Stimulated activated CD4-positive, alpha-beta T cell treated with anti-CD3 and anti-CD28 coated beads, TNF-alpha, amount 100 ng/mL, for 24 hours (primary cell): ENCODE data around the gene MGAT4B.
"Not testable (repeated sequence)": the region's sequence is repeated elsewhere in the genome, so short reads cannot be mapped to it uniquely, and the experiment has no call there.

ENCODE experiments used
- DNase-seq, 3 experiments: peaks; one replicate each; pipeline ENCODE4 v3.0.0-alpha.2; 2020; ENCODE audit warnings: low read depth in 3 of 3

Gene MGAT4B

GRCh38 chr5:179806250-179807048, at the start of gene MGAT4B:
Gene MGAT4B (minus strand): TSS chr5:179806866. CDS start chr5:179806583, 283 bp downstream.
- peak in 1 of 3 experiments; percentile 60 for DNase-seq

DNA sequence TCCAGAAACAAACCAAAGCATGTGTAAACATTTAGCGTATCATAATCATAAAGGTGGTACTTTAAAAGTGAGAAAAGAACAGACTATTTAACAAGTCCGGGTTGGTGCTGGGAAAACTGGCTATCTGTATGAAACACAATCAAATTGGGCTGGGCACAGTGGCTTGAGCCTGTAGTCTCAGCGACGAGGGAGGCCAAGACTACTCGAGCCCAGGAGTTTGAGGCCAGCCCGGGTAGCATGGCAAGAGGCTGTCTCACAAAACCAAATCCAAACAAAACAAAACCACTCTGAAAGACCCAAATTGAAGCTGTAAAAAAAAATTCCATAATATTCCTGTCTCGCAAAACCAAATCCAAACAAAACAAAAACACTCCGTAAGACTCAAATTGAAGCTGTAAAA, 47.7 kb upstream of the MGAT4B start:
- DNase-seq = no peak

DNA sequence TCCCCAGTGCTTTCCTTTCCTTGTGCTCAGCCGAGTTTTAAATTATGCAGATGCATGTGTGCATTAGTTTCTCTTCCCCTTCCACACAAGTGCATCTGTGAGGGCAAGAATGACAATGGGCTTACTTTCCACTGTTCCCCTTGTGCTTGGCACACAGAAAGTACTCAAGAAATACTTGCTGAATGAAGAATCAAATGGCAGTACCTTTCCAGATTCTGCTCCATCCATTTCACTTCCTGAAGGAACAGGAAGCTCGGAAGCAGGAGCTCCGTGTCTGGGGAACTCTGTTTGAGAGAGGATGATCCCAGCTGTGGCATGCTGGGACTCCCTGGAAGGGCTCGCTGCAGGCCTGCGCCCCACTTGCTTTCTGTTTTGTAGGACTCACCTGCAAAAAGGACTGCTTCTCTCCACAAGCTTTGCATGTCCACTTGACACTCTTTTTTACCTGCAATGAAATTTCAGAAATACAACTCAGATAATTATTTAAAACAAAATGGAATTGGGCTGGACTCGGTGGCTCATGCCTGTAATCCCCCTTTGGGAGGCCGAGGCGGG, 46.4 kb upstream of the MGAT4B start:
- DNase-seq = no peak

DNA sequence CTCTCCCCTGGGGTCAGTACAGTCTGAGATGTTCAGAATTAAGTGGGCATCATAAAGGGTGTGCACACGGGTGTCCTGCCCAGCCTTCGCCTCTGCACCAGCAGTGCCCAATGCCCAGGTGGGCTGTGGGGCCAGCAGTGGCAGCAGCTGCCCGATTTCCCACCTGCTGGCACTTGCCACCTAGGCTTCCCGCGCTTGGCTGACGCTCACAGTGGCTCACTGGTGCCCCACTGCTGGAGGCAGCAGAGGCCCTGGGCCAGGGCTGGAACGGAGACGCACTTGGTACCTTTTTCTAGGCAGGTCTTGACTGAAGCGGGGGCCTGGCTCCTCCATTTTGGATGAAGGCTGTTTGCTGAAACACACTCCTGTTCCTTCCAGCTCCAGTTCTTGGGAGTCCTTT, 35.0 kb upstream of the MGAT4B start:
- DNase-seq = no peak

GRCh38 chr5:179840766-179841165, 34.1 kb upstream of the MGAT4B start:
- DNase-seq = no peak

GRCh38 chr5:179840321-179840720, 33.7 kb upstream of the MGAT4B start:
- no peak for DNase-seq

DNA sequence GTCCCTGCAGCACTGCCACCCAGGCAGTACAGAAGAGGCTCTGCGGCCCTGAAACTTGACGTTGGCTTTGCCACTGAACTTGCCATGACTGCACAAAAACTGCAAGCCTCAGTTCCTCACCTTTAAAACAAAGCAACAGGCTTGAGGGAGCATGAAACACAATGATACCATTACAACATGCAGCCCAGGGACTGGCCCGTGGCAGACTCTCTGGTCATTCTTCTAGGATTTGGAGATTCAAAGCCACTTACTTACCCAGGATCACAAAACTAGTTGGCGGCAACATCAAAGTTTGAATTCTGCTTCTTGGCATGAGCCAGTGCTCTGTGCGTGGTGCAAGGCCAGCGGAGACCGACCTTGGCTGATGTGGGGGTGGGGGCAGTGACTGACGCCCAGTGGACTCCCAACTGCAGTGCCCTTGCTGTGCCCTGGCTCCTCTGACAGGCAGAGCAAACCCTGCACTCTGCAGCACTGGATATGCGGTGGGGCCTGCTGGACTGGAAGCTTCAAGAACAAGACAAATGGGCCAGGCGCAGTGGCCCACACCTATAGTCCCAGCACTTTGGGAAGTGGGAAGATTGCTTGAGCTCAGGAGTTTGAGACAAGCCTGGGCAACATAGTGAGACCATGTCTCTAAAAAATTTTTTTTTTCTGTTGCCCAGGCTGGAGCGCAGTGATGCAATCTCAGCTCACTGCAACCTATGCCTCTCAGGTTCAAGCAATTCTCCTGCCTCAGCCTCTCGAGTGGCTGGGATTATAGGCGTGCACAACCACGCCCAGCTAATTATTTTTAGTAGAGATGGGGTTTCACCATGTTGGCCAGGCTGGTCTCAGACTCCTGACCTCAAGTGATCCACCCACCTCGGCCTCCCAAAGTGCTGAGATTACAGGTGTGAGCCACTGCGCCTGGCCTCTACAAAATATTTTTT, 32.9 kb upstream of the MGAT4B start:
- DNase-seq = no peak

DNA sequence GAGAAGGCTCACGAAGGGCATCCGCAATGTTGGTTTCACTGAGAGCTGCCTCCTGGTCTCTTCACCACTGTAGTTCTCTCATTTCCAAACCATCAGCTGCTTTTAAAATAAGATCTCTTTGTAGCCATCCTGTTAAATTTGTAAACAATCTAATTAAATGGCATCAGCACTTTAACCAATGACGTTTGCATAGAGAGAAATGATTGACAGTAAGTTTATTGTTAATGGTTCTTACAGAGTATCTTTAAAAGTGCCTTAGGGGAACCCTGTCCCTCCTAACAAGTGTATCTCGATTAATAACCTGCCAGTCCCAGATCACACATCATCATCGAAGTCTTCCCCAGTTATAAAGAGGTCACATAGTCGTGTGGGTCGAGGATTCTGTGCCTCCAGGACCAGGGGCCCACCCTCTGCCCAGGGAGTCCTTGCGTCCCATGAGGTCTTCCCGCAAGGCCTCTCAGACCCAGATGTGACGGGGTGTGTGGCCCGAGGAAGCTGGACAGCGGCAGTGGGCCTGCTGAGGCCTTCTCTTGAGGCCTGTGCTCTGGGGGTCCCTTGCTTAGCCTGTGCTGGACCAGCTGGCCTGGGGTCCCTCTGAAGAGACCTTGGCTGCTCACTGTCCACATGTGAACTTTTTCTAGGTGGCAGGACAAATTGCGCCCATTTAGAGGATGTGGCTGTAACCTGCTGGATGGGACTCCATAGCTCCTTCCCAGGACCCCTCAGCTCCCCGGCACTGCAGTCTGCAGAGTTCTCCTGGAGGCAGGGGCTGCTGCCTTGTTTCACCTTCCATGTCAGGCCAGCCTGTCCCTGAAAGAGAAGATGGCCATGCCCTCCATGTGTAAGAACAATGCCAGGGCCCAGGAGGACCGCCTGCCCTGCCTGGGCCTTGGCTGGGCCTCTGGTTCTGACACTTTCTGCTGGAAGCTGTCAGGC, 30.7 kb upstream of the MGAT4B start:
- no peak for DNase-seq

GRCh38 chr5:179836225-179837019, 29.8 kb upstream of the MGAT4B start:
- DNase-seq = peak in 1 of 3 experiments; percentile 49

DNA sequence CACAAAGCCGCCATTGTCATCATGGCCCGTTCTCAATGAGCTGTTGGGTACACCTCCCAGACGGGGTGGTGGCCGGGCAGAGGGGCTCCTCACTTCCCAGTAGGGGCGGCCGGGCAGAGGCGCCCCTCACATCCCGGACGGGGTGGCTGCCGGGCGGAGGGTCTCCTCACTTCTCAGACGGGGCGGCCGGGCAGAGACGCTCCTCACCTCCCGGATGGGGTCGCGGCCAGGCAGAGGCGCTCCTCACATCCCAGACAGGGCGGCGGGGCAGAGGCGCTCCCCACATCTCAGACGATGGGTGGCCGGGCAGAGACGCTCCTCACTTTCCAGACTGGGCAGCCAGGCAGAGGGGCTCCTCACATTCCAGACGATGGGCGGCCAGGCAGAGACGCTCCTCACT, 28.2 kb upstream of the MGAT4B start:
- DNase-seq = not testable (repeated sequence)

DNA sequence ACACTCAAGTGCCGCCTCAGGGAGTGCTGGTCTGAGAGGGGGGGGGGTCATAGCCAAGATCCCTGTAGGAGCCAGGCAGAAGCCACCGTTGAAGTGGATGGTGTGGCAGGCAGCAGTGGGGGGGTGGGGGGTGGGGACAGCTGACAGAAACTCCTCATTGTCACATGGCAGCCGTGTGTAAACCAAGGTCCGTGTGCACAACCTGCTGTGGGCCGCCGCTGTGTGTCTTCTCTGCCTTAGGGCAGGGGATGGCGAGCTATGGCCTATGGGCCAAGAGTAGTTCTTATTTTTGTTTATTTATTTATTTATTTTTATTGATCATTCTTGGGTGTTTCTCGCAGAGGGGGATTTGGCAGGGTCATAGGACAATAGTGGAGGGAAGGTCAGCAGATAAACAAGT, 27.5 kb upstream of the MGAT4B start:
- DNase-seq = no peak

GRCh38 chr5:179833709-179834070, 27.0 kb upstream of the MGAT4B start:
- DNase-seq = no peak

DNA sequence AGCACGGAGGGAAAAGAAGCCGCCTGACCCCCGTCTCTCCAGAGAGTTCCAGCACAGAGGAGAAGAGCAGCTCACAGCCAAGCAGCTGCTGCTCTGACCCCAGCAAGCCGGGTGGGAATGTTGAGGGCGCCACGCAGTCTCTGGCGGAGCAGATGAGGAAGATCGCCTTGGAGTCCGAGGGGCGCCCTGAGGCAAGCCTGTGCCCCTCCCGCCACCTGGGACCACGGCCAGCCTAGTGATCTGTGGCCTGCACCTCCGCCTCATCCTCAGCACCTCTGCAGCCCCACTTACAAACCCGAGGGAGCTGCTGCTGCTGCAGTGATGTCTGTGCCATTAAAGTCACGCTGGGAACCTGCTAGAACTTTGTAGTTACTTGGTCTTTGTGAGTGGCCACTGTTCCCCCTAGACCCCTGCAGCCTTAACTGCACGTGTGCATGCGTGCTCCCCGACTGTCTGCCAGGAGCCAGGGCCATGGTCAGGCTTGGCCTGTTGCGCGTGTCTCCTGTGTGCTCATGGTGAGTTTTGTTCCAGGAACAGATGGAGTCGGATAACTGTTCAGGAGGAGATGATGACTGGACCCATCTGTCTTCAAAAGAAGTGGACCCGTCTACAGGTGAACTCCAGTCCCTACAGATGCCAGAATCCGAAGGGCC, 26.5 kb upstream of the MGAT4B start:
- no peak for DNase-seq

- DNase-seq = no peak
Measured at GRCh38 chr5:179832039-179832745, 25.5 kb upstream of the MGAT4B start.

GRCh38 chr5:179830818-179831468, 24.3 kb upstream of the MGAT4B start:
- DNase-seq = no peak

DNA sequence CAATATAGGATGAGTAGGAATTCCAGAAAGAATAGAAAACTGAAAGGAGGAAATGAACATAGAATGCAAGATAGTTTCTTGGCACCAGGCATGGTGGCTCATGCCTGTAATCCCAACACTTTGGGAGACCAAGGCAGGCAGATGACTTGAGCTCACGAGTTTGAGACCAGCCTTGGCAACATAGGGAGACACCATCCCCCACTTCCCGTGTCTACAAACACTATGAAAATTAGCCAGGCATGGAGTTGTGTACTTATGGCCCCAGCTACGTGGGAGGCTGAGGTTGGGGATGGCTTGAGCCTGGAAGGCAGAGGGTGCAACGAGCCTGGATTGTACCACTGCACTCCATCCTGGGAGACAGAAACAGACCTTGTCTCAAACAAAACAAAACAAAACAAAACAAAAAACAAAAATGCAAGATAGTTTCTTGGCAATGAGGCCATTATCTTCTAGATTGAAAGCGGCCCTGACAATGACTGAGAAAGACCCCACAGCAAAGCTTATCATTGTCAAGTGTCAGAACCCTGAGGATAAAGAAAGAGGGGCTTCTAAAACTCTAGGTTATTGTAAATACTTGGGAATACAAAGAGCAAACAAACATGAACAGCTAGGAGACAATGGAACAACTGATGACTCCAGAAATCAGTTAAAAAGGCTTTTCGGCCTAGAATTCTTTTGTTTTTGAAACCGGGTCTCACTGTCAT, 23.2 kb upstream of the MGAT4B start:
- DNase-seq = no peak

DNA sequence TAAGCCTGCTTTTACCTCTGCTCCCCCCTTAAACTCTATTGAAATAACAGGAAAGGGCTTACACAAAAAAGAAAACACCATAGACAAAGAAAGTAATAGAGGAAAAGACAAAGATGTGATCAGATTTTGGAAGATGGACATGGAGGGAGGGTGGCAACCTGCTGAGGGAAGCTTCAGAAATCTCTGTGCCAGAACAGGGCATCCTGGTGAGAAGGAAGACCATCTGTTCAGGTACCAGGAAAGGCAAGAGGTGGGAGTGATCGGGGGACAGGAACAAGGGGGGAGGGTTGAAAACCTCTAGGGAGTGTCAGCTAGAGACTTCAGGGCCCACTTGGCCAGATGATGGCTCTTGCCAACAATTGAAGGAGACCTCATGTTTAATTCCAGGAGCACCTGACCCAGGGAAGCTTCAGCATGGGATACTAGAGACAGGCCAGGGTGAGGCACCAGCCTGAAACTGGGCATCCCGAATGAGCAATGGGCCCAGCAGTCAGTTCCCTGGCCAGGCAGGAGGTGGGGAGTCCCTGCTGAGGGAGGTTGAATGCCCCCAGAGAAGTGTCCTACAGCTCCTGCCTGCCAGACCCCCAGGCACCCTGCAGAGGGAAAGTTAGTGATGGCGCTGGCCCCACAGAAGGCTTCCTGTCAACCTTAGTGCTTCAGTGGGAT, 22.2 kb upstream of the MGAT4B start:
- no peak for DNase-seq

DNA sequence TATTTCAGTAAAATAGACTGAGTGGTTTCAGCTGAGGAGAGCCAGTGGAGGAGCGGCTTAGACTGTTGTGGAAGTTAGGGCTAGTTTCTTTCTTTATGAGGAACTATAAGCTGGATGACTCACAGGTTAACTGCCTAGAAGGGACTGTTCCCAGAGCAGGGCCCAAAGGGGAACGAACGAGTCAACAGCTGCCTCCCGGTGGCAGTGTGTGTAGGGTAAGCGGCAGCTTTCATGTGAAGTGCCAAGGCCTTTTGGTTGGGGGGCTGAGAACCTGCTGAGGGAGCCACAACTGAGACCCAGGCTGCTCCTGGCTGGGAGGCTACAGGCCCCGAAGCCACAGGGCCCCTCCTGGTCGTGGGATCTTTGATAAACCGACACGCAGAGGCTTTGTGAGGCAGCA, 21.0 kb upstream of the MGAT4B start:
- DNase-seq = peak in 1 of 3 experiments; percentile 62
